GM23248 (cell line): ENCODE measurements around the gene MID1IP1. TPM values are rescaled to one million over a fixed set of nuclear protein-coding genes. Genes with fewer than 3 reads are reported as not detected.
A peak's percentile ranks its signal among the peaks of the same experiment; 100 is the strongest.

Experiments
- DNase-seq: peaks from one replicate; pipeline ENCODE4 v3.0.0-alpha.2; 2015
- H2AFZ ChIP-seq: fragments of 200-600 bp; sonication (generic); 2 replicates; pipeline ENCODE4 v1.6.1; 2016; ENCODE audit warnings: antibody characterized with exemption
- H3F3A ChIP-seq: fragments of 200-600 bp; sonication (generic); 2 replicates; pipeline ENCODE4 v1.6.1; 2016; ENCODE audit warnings: mild to moderate bottlenecking, antibody characterized with exemption, mixed run types; ENCODE audit not compliant: insufficient read depth
- H3K27ac ChIP-seq: fragments of 200-600 bp; sonication (generic); 2 replicates; pipeline ENCODE4 v1.5.1; 2016; ENCODE audit warnings: mild to moderate bottlenecking
- H3K27me3 ChIP-seq: fragments of 200-600 bp; sonication (generic); replicated peaks from 2 replicates; pipeline ENCODE4 v1.6.1; 2016; ENCODE audit warnings: mild to moderate bottlenecking; ENCODE audit not compliant: insufficient read depth
- H3K36me3 ChIP-seq: fragments of 200-600 bp; sonication (generic); 2 replicates; pipeline ENCODE4 v1.6.1; 2016; ENCODE audit warnings: low read depth, mild to moderate bottlenecking
- H3K4me1 ChIP-seq: fragments of 200-600 bp; sonication (generic); 2 replicates; pipeline ENCODE4 v1.6.1; 2016; ENCODE audit warnings: mild to moderate bottlenecking; ENCODE audit not compliant: insufficient read depth
- H3K4me2 ChIP-seq: fragments of 200-600 bp; sonication (generic); one replicate; pipeline ENCODE4 v1.6.1; 2016; ENCODE audit warnings: mild to moderate bottlenecking; ENCODE audit not compliant: unreplicated experiment
- H3K4me3 ChIP-seq: fragments of 200-600 bp; sonication (generic); 2 replicates; pipeline ENCODE4 v1.5.1; 2016; ENCODE audit warnings: mild to moderate bottlenecking
- H3K79me2 ChIP-seq: fragments of 200-600 bp; sonication (generic); 2 replicates; pipeline ENCODE4 v1.6.1; 2016; ENCODE audit warnings: mild to moderate bottlenecking; ENCODE audit not compliant: insufficient read depth
- H3K9ac ChIP-seq: fragments of 200-600 bp; sonication (generic); 2 replicates; pipeline ENCODE4 v1.6.1; 2016; ENCODE audit warnings: mild to moderate bottlenecking
- H3K9me2 ChIP-seq: fragments of 200-600 bp; sonication (generic); 2 replicates; pipeline ENCODE4 v1.6.1; 2016; ENCODE audit warnings: mixed run types, mild to moderate bottlenecking, moderate library complexity; ENCODE audit not compliant: insufficient read depth
- H3K9me3 ChIP-seq: fragments of 200-600 bp; sonication (generic); one replicate; pipeline ENCODE4 v1.6.1; 2017; ENCODE audit warnings: low read depth
- H4K20me1 ChIP-seq: fragments of 200-600 bp; sonication (generic); 2 replicates; pipeline ENCODE4 v1.6.0; 2016; ENCODE audit not compliant: insufficient read depth
- EZH2 ChIP-seq: fragments of 200-600 bp; sonication (generic); IDR thresholded peaks from 2 replicates; pipeline ENCODE4 v1.6.1; 2018; ENCODE audit warnings: antibody characterized with exemption, mild to moderate bottlenecking; ENCODE audit not compliant: insufficient read depth, poor library complexity, severe bottlenecking
- EZH2phosphoT487 ChIP-seq: fragments of 200-600 bp; sonication (generic); IDR thresholded peaks from 2 replicates; pipeline ENCODE4 v1.6.1; 2018; ENCODE audit warnings: antibody characterized with exemption, moderate library complexity, mild to moderate bottlenecking, low read depth; ENCODE audit not compliant: insufficient read depth
- WGBS, 2 experiments: methylation state at CpG; one replicate each; pipeline ENCODE4 v1.1.6; 2015 to 2017; ENCODE audit warnings: low lambda C conversion rate in 2 of 2, low coverage in 1 of 2; ENCODE audit errors: missing lambda C conversion rate in 2 of 2; 5-methylcytosine and 5-hydroxymethylcytosine counted together
- in situ Hi-C: fragments of 300-500 bp; cut with MboI; formaldehyde crosslinking; loops from 2 replicates; pipeline ENCODE4 v1.15.0; 2020
- polyA plus RNA-seq: library from polyadenylated mRNA; unstranded; fragments of >200 nt; fragmentation: Nextera tagmentation; extraction: Ambion mirVana; gene quantifications from 2 replicates; pipeline ENCODE4 v1.2.1, GENCODE V29; 2016
- total RNA-seq: library from RNA; depleted of rRNA; stranded (reverse); fragments of >200 nt; shearing (Covaris generic); gene quantifications from 2 replicates; pipeline ENCODE4 v1.2.3, GENCODE V29; 2014

MID1IP1 gene
- total and polyA plus RNA-seq, 2 experiments from 2014 or later, result 4.8 to 41.9 TPM

GRCh38 chrX:38798956-38799355, 2.3 kb upstream of the MID1IP1 start:
- H3K27me3 ChIP-seq, result no peaks in the 10 kb centered on the region
- H3K27ac ChIP-seq, result no peak overlapping the region
- H3K9me2 ChIP-seq, result no peaks in the 10 kb centered on the region
- H3K4me1 ChIP-seq, result peaks cover 45% of the 10 kb centered on the region
- no peaks in the 10 kb centered on the region for H3K79me2 ChIP-seq
- H3K9ac ChIP-seq, result no peak overlapping the region
- no peaks in the 10 kb centered on the region for H4K20me1 ChIP-seq
- TF ChIP-seq EZH2 (no peak), EZH2phosphoT487 (no peak)
- 0% methylated on average over 1 of the region's 1 CpG for WGBS, 2 experiments
- H3K9me3 ChIP-seq, result no peaks in the 10 kb centered on the region
- H2AFZ ChIP-seq, result no peak overlapping the region
- no peak overlapping the region for H3K4me2 ChIP-seq
- peaks cover 43% of the 10 kb centered on the region for H3F3A ChIP-seq
- H3K4me3 ChIP-seq, result no peak overlapping the region
- H3K36me3 ChIP-seq, result no peaks in the 10 kb centered on the region
- in situ Hi-C loops, result no loop called here
- peak; percentile 78 for DNase-seq

GRCh38 chrX:38799995-38800580, 1.2 kb upstream of the MID1IP1 start:
- no peak for DNase-seq
- H4K20me1 ChIP-seq, result no peaks in the 10 kb centered on the region
- TF ChIP-seq EZH2phosphoT487 (no peak), EZH2 (no peak)
- no peaks in the 10 kb centered on the region for H3K9me3 ChIP-seq
- WGBS, 2 experiments, result 55 to 56% methylated on average over 5 of the region's 5 CpGs
- H3K9ac ChIP-seq, result no peak overlapping the region
- no peak overlapping the region for H3K4me3 ChIP-seq
- no peak overlapping the region for H2AFZ ChIP-seq
- H3K79me2 ChIP-seq, result peaks cover 9% of the 10 kb centered on the region; the same call in 1 of the 2 replicates
- H3K4me1 ChIP-seq, result peaks cover 45% of the 10 kb centered on the region
- peaks cover 43% of the 10 kb centered on the region for H3F3A ChIP-seq
- H3K27me3 ChIP-seq, result no peaks in the 10 kb centered on the region
- no peaks in the 10 kb centered on the region for H3K36me3 ChIP-seq
- peak overlapping the region; percentile 55 for H3K27ac ChIP-seq
- in situ Hi-C loops, result no loop called here
- H3K9me2 ChIP-seq, result no peaks in the 10 kb centered on the region
- no peak overlapping the region for H3K4me2 ChIP-seq

GRCh38 chrX:38803243-38803587, 2.0 kb downstream of the MID1IP1 start:
- Histone ChIP-seq H3K36me3 (no peaks in the 10 kb centered on the region), H3K9ac (peak overlapping the region; percentile 97), H3K9me3 (no peaks in the 10 kb centered on the region), H3K27me3 (no peaks in the 10 kb centered on the region), H3K27ac (peak overlapping the region; percentile 95), H3K4me1 (peaks cover 44% of the 10 kb centered on the region), H2AFZ (0 out of 2 replicates have a peak overlapping the region, but pooled peaks have one; percentile 43), H3K4me2 (peak overlapping the region; percentile 89), H3K4me3 (peak overlapping the region; percentile 89), H3F3A (peaks cover 38% of the 10 kb centered on the region), H4K20me1 (no peaks in the 10 kb centered on the region), H3K79me2 (peaks cover 34% of the 10 kb centered on the region), H3K9me2 (no peaks in the 10 kb centered on the region)
- in situ Hi-C loops, result no loop called here
- TF ChIP-seq EZH2phosphoT487 (no peak), EZH2 (no peak)
- 29 to 33% methylated on average over 3 of the region's 3 CpGs for WGBS, 2 experiments
- DNase-seq, result no peak

GRCh38 chrX:38803588-38804431, 2.6 kb downstream of the MID1IP1 start:
- WGBS, 2 experiments, result 0 to 2% methylated on average over 11 to 29 of the region's 64 CpGs
- H3K9me2 ChIP-seq, result no peaks in the 10 kb centered on the region
- peak overlapping the region; percentile 92 for H3K4me2 ChIP-seq
- H3K4me3 ChIP-seq, result peak overlapping the region; percentile 89
- H3K9me3 ChIP-seq, result no peaks in the 10 kb centered on the region
- H3K79me2 ChIP-seq, result peaks cover 34% of the 10 kb centered on the region
- in situ Hi-C loops, result no loop called here
- DNase-seq, result peak; percentile 80
- H3K27ac ChIP-seq, result peak overlapping the region; percentile 95
- H4K20me1 ChIP-seq, result no peaks in the 10 kb centered on the region
- H3K27me3 ChIP-seq, result no peaks in the 10 kb centered on the region
- peak overlapping the region; percentile 97 for H3K9ac ChIP-seq
- peaks cover 38% of the 10 kb centered on the region for H3K4me1 ChIP-seq
- TF ChIP-seq EZH2 (no peak), EZH2phosphoT487 (no peak)
- H3K36me3 ChIP-seq, result no peaks in the 10 kb centered on the region
- H2AFZ ChIP-seq, result peak overlapping the region; percentile 43; the same call in 1 of the 2 replicates
- H3F3A ChIP-seq, result peaks cover 33% of the 10 kb centered on the region
